Activated CD8-positive, alpha-beta memory T cell treated with anti-CD3 and anti-CD28 coated beads, Interleukin-2, amount 50 U/mL, for 4 hours (primary cell): ENCODE data around the gene MRAP2.
"Not testable (repeated sequence)": the region's sequence is repeated elsewhere in the genome, so short reads cannot be mapped to it uniquely, and the experiment has no call there.

Source experiments
- DNase-seq: peaks from one replicate; pipeline ENCODE4 v3.0.0-alpha.2; 2020

The MRAP2 gene

GRCh38 chr6:84032000-84032399, 1.6 kb upstream of the MRAP2 start:
- DNase-seq: not testable (repeated sequence)

GRCh38 chr6:84035484-84035883, 1.9 kb downstream of the MRAP2 start:
- no peak for DNase-seq

GRCh38 chr6:84037425-84038089, 4.0 kb downstream of the MRAP2 start:
- no peak for DNase-seq

GRCh38 chr6:84042603-84043002, 9.0 kb downstream of the MRAP2 start:
- DNase-seq: no peak

- no peak for DNase-seq
Measured at GRCh38 chr6:84043555-84043954, 10.0 kb downstream of the MRAP2 start.

GRCh38 chr6:84046755-84047154, 13.2 kb downstream of the MRAP2 start:
- DNase-seq: no peak

GRCh38 chr6:84048588-84048987, 15.0 kb downstream of the MRAP2 start:
- DNase-seq: no peak

GRCh38 chr6:84050408-84050807, 16.8 kb downstream of the MRAP2 start:
- no peak for DNase-seq

- DNase-seq: no peak
Measured at GRCh38 chr6:84052204-84052882, 18.8 kb downstream of the MRAP2 start.

- DNase-seq: no peak
Measured at GRCh38 chr6:84052883-84053241, 19.3 kb downstream of the MRAP2 start.

GRCh38 chr6:84055647-84056046, 22.1 kb downstream of the MRAP2 start:
- no peak for DNase-seq

GRCh38 chr6:84057908-84058307, 24.3 kb downstream of the MRAP2 start:
- no peak for DNase-seq

- no peak for DNase-seq
Measured at GRCh38 chr6:84059082-84059481, 25.5 kb downstream of the MRAP2 start.

GRCh38 chr6:84061174-84061573, 27.6 kb downstream of the MRAP2 start:
- DNase-seq: no peak

- no peak for DNase-seq
Measured at GRCh38 chr6:84061613-84062398, 28.2 kb downstream of the MRAP2 start.

GRCh38 chr6:84062519-84063154, 29.1 kb downstream of the MRAP2 start:
- DNase-seq: no peak

- DNase-seq: no peak
Measured at GRCh38 chr6:84065693-84066290, 32.2 kb downstream of the MRAP2 start.

- DNase-seq: no peak
Measured at GRCh38 chr6:84066536-84066935, 33.0 kb downstream of the MRAP2 start.

- DNase-seq: not testable (repeated sequence)
Measured at GRCh38 chr6:84068873-84069272, 35.3 kb downstream of the MRAP2 start.

GRCh38 chr6:84072442-84072997, 38.9 kb downstream of the MRAP2 start:
- no peak for DNase-seq

- DNase-seq: no peak
Measured at GRCh38 chr6:84074988-84075781, 41.6 kb downstream of the MRAP2 start.

GRCh38 chr6:84077645-84078044, 44.1 kb downstream of the MRAP2 start:
- no peak for DNase-seq
